NCI-H1417 (cell line): Measurements from ENCODE around the gene PTPRF.
A peak's percentile ranks its signal among the peaks of the same experiment; 100 is the strongest.

Experiments
- DNase-seq, 3 experiments: peaks; one replicate each; lab custom pipeline; 2025; lab: John Stamatoyannopoulos, UW

Gene PTPRF

GRCh38 chr1:43582162-43582566 is 51.5 kb downstream of the PTPRF start:
- DNase-seq = peak; percentile 52 to 71 (median 63)

- no peak for DNase-seq
Observed at GRCh38 chr1:43583058-43583457, 52.4 kb downstream of the PTPRF start.

- peak in 1 of 3 experiments; percentile 11 for DNase-seq
Observed at GRCh38 chr1:43584204-43584603, 53.5 kb downstream of the PTPRF start.

GRCh38 chr1:43585557-43585956 is 54.9 kb downstream of the PTPRF start:
- no peak for DNase-seq

- peak; percentile 8 to 39 (median 17) for DNase-seq
Observed at GRCh38 chr1:43586136-43586731, 55.6 kb downstream of the PTPRF start.

- no peak for DNase-seq
Observed at GRCh38 chr1:43587001-43587400, 56.3 kb downstream of the PTPRF start.

GRCh38 chr1:43587594-43587993 is 56.9 kb downstream of the PTPRF start:
- DNase-seq = no peak

- DNase-seq = no peak
Observed at GRCh38 chr1:43588592-43588991, 57.9 kb downstream of the PTPRF start.

- DNase-seq = no peak
Observed at GRCh38 chr1:43590388-43590925, 59.8 kb downstream of the PTPRF start.

GRCh38 chr1:43591181-43591580 is 60.5 kb downstream of the PTPRF start:
- no peak for DNase-seq

GRCh38 chr1:43592051-43592665 is 61.5 kb downstream of the PTPRF start:
- no peak for DNase-seq

- DNase-seq = no peak
Observed at GRCh38 chr1:43592974-43593683, 62.4 kb downstream of the PTPRF start.

GRCh38 chr1:43596579-43596978 is 65.9 kb downstream of the PTPRF start:
- DNase-seq = no peak

- DNase-seq = no peak
Observed at GRCh38 chr1:43597028-43597427, 66.3 kb downstream of the PTPRF start.

- DNase-seq = no peak
Observed at GRCh38 chr1:43597721-43598120, 67.0 kb downstream of the PTPRF start.

- no peak for DNase-seq
Observed at GRCh38 chr1:43598622-43599021, 67.9 kb downstream of the PTPRF start.

GRCh38 chr1:43600033-43601020 is 69.6 kb downstream of the PTPRF start:
- DNase-seq = no peak

- peak in 2 of 3 experiments; percentile 10 to 31 for DNase-seq
Observed at GRCh38 chr1:43602990-43603389, 72.3 kb downstream of the PTPRF start.

GRCh38 chr1:43604192-43604591 is 73.5 kb downstream of the PTPRF start:
- DNase-seq = no peak

GRCh38 chr1:43605157-43605556 is 74.5 kb downstream of the PTPRF start:
- no peak for DNase-seq

- no peak for DNase-seq
Observed at GRCh38 chr1:43605766-43606165, 75.1 kb downstream of the PTPRF start.

- DNase-seq = no peak
Observed at GRCh38 chr1:43606624-43607023, 75.9 kb downstream of the PTPRF start.
